Measurements from ENCODE around the gene MAP2K5. TPM values are rescaled to one million over a fixed set of nuclear protein-coding genes. Genes with fewer than 3 reads are reported as not detected.

Gene MAP2K5
- total RNA-seq, 1 experiment from 2014 or later, result 15.0 TPM

- no peaks in the 10 kb centered on the region for H3K9me3 Mint-ChIP-seq
- no peaks in the 10 kb centered on the region for H3K27me3 ChIP-seq (ENCODE audit: insufficient read depth, low read length)
- H3K79me1 ChIP-seq (ENCODE audit: insufficient read depth, low read depth, low read length, poor library complexity, severe bottlenecking), result no peaks in the 10 kb centered on the region
- no peak overlapping the region for H2AFZ ChIP-seq (ENCODE audit: low read length)
- WGBS (ENCODE audit: extremely low coverage, insufficient read length, low lambda C conversion rate), result no CpG with 5 or more reads among the region's 12 CpGs
- peaks cover 41 to 51% of the 10 kb centered on the region in 2 experiments for H3K4me1 Mint-ChIP-seq
- no peaks in the 10 kb centered on the region for H3K23me2 ChIP-seq (ENCODE audit: insufficient read length, low read depth, low read length, poor library complexity, severe bottlenecking)
- H4K20me1 ChIP-seq (ENCODE audit: control insufficient read depth, insufficient read depth, insufficient read length), result no peaks in the 10 kb centered on the region
- H2BK20ac ChIP-seq (ENCODE audit: low read depth, low read length, poor library complexity, severe bottlenecking), result no peak overlapping the region
- H2BK12ac ChIP-seq (ENCODE audit: insufficient read length, low read depth, low read length), result no peak overlapping the region
- no peak overlapping the region for H4K91ac ChIP-seq (ENCODE audit: insufficient read length, low read depth, low read length)
- no peak overlapping the region for H4K8ac ChIP-seq (replicated peaks; ENCODE audit: insufficient read length, low read depth, low read length)
- no peaks in the 10 kb centered on the region; the same call in 1 of the 2 replicates for H3K4me1 ChIP-seq (ENCODE audit: insufficient read depth, low read length)
- H3K4me3 Mint-ChIP-seq, result no peak overlapping the region
- no peak for DNase-seq
- H3K23ac ChIP-seq (ENCODE audit: insufficient read length, low read depth, low read length), result no peak overlapping the region
- H3K27me3 Mint-ChIP-seq (ENCODE audit: low read depth), result peaks cover 1% of the 10 kb centered on the region; the same call in 1 of the 2 replicates
- no peak overlapping the region for H3K27ac ChIP-seq (ENCODE audit: insufficient read length, low read depth, low read length)
- no peaks in the 10 kb centered on the region for H3K9me3 ChIP-seq (ENCODE audit: control insufficient read depth, low read depth, low read length)
- H3K4ac ChIP-seq (ENCODE audit: low read depth, low read length), result no peak overlapping the region
- no peak overlapping the region for H3K18ac ChIP-seq (ENCODE audit: insufficient read length, low read depth, low read length)
- H3K56ac ChIP-seq (ENCODE audit: insufficient read length, low read depth, low read length), result no peak overlapping the region
- no peak for TF ChIP-seq CTCF (conservative IDR thresholded peaks at IDR 0.05)
- peak overlapping the region in 1 of 3 experiments; percentile 16; a peak in 1 of 7 replicates for H3K27ac Mint-ChIP-seq
- no peak overlapping the region for H2BK15ac ChIP-seq (ENCODE audit: low read depth, low read length)
- H4K5ac ChIP-seq (ENCODE audit: insufficient read length, low read depth, low read length), result no peak overlapping the region
- no peak overlapping the region for H3K9ac ChIP-seq (ENCODE audit: extremely low read depth, insufficient read length, low read length)
- no peak overlapping the region for H3K14ac ChIP-seq (ENCODE audit: insufficient read depth, low read length)
- H2AK5ac ChIP-seq (ENCODE audit: insufficient read length, low read length), result no peak overlapping the region
- H2BK5ac ChIP-seq (ENCODE audit: insufficient read length, low read length), result no peak overlapping the region
- no peak overlapping the region for H3T11ph ChIP-seq (ENCODE audit: low read length)
- no peak overlapping the region for H2BK120ac ChIP-seq (ENCODE audit: low read depth, low read length, poor library complexity, severe bottlenecking)
- no peak overlapping the region for H3K4me2 ChIP-seq (ENCODE audit: insufficient read depth, insufficient read length, low read length)
- H3K36me3 Mint-ChIP-seq (ENCODE audit: insufficient read depth in 1 of 3, low read depth in 3 of 3), result no peaks in the 10 kb centered on the region
- H3K79me2 ChIP-seq (ENCODE audit: insufficient read depth, low read length), result no peaks in the 10 kb centered on the region
Observed at GRCh38 chr15:67784856-67785430, 242.4 kb downstream of the MAP2K5 start.
